ENCODE results near the gene GRK2.
"Not testable (repeated sequence)": the region's sequence is repeated elsewhere in the genome, so short reads cannot be mapped to it uniquely, and the experiment has no call there.

Gene GRK2

DNA sequence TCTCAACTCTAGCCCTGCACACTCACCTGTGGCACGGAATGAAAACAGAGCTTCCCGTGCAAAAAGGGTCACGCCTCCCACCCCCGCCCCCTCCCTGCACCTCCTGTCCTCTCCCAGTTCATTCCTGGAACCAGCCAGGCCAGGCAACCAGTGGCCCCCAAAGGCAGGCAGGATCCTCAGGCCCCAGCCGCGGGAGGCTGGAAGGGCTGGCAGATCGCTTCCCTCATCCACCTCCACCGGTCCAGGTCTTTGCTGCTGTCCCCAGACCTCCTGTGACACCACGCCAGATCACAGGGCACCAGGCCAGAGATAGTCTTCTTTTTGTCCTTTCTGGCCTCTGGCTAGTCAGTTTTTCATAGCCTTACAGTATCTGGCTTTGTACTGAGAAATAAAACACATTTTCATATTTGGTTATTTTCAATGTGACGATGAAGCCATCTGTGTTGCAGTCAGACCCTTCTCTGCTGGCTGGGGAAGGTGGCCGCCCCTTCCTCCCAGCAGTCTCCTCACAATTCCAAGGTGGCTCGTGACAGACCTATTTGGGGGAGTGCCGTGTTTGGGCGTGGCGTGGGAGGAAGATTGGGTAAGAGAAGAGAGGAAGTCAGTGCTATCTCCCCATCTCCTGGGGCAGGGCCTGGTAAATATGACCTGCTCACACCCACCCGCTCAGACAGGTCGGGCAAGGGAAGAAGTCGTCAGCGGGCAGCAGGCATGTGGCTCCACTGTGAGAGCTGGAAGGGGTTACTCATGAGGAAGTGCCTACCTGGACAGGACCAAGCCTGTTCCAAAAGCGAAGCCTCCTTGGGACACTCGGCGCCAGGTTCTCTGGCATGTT, 46.1 kb downstream of the GRK2 start:
- DNase-seq (ENCODE audit: low read depth, low spot score) = no peak

GRCh38 chr11:67313125-67313890, 47.0 kb downstream of the GRK2 start:
- DNase-seq (ENCODE audit: low read depth, low spot score) = no peak

DNA sequence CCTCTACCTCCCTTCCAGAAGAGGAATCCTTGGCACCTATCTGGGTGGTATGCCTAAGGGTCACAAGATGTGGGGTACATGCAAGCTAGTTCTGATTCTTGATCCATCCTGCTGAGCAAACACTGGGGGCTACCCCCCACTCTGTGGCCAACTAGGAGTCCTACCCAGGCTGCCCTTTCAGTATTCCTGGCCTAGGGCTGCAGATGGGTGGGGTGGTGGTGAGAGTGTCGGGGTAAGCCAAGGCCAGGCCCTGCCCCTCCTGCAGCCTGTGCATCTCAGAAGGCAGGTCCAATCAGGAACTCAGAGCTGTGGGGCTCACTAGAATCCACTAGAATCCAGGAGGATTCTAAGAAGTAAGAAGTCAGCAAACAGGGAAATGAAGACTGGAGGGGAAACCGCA, 47.9 kb downstream of the GRK2 start:
- no peak for DNase-seq (ENCODE audit: low read depth, low spot score)

DNA sequence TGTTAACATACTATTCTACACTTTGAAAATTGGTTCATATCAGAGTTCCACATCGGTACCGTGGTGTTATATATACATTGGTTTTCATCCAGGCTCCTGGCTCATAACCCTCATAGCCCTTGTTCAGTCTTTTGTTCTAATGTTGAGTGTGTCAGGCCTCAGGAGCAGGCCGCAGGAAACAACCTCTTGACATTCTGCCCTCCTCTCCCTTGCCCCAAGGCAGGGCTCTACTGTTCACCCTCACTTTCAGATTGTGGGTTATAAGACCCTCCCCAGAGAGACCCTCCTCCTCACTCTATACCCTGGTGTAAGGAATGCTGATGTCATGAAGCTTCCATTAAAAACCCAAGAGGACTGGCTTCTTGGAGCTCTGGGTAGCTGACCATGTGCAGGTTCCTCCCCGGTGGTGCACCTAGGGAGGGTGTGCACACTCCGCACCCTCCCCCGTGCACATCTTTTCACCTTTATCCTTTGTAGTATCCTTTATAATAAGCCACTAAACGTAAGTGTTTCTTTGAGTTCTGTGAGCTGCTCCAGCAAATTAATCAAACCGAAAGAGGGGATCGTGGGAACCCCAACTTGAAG, 49.1 kb downstream of the GRK2 start:
- no peak for DNase-seq (ENCODE audit: low read depth, low spot score)

DNA sequence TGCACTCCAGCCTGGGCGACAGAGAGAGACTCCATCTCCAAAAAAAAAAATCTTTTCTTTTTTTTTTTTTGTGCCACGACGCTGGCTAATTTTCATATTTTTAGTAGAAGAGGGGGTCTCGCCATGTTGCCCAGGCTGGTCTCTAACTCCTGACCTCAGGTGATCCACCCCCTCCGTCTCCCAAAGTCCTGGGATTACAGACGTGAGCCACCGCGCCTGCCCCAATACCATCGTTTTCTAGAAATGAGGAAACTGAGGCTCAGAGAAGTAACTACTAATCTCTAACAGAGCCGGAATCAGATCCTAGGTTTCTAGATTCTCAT, 50.6 kb downstream of the GRK2 start:
- DNase-seq (ENCODE audit: low read depth, low spot score) = no peak

DNA sequence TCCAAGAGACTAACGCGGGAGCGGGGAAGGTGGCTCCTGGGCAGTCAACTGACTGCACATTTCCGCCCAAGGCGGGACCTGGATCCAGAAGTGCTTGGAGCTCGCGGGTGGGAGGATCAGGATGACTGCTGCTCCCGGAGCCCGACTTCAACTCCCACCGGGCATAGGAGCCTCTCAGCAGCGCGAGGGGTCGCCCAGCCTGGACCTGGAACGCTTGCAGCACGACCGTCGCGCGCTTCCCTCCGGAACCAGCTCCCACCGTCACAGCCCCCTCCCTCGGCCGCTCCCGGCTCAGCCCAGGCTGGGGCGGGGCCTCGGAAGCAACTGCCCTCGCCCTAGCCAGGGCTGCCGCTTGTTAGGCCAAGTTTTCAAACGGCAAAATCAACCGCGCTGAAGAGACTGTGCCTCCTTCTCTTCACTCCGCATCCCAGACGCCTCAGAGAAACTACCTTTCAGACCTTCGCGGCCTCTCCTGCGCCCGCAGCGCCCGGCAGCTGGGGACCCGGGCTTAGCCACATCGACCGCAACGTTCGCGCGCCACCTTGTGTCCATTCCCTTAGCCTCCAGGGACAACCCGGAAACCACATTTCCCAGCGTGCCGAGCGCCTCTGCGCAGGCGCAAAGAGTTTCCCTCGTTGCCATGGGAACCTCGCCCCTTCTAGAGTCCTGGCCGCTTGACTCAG, 51.1 kb downstream of the GRK2 start:
- peak; percentile 86 for DNase-seq (ENCODE audit: low read depth, low spot score)

GRCh38 chr11:67317888-67318555, 51.7 kb downstream of the GRK2 start:
- no peak for DNase-seq (ENCODE audit: low read depth, low spot score)

DNA sequence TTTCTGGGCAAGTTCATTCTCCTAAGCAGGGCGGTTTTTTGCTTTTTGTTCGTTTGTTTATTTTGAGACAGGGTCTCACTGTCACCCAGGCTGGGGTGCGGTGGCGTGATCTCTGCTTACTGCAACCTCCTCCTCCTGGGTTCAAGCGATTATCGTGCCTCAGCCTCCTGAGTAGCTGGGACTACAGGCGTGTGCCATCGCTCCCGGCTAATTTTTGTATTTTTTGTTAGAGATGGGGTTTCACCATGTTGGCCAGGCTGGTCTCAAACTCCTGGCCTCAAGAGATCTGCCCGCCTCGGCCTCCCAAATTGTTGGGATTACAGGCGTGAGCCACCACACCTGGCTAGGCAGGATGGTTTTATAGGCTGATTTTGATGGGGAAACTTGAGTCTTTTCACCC, 52.6 kb downstream of the GRK2 start:
- DNase-seq (ENCODE audit: low read depth, low spot score) = not testable (repeated sequence)

DNA sequence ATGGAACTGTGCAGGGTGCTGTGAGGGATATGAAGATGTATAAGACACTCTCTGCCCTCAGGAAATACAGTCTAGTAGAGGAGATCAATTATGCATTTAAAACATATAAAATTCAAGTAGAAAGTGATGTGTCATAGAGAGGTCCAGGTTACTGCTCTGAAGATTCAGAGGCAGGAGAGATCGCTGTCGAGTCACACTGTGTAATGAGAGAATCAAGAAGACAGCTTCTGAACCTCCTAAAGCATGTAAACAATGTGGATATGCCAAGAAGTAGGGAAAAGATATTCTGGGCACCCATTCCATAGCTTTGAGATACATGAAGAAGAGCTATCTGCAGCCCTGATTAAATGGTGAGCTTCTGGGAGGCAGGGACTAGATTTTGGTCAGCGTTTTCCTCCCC, 53.7 kb downstream of the GRK2 start:
- no peak for DNase-seq (ENCODE audit: low read depth, low spot score)

- DNase-seq (ENCODE audit: low read depth, low spot score) = no peak
These were observed 54.4 kb downstream of the GRK2 start for GRCh38 chr11:67320691-67321090.

GRCh38 chr11:67321313-67321871, 55.1 kb downstream of the GRK2 start:
- no peak for DNase-seq (ENCODE audit: low read depth, low spot score)

DNA sequence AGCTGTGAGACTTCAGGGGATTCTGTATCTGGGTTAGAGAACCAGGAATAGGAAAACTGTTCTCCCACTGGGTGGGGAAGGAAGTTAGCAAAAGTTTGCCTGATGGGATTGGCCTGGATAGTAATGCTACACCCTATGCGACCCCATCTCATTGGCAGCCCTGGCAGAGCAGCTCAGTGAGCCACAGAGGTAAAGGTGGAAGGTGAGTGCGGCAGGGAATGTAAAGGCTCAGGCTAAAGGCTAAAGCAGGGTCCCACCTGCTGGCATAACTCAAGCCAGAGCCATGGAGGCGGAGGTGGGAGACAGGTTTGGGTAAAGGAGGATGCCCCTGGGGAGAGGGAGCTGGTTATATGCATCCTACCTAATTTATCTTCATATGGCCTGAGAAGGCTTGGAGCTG, 55.8 kb downstream of the GRK2 start:
- no peak for DNase-seq (ENCODE audit: low read depth, low spot score)

GRCh38 chr11:67323526-67323925, 57.3 kb downstream of the GRK2 start:
- no peak for DNase-seq (ENCODE audit: low read depth, low spot score)

DNA sequence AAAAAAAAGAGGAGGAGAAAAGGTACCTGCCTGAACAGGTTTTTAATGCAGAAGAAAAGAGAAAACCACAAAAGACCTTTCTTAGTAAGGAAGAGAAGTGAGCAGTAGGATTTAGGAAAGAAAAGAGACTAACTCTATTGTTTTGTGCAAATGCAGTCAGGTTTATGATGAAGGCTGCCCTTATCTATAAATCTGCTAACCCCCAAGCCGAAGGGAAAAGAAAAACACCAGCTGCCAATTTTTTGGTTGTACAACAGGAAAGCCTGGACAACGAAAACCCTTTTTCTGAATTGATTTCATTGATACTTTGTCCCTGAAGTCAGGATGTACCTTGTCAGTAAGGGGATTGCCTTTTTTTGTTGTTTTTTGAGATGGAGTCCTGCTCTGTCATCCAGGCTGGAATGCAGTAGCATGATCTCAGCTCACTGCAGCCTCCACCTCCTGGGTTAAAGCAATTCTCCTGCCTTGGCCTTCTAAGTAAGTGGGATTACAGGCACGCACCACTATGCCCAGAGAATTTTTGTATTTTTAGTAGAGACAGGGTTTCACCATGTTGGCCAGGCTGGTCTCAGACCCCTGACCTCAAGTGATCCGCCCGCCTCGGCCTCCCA, 65.9 kb downstream of the GRK2 start:
- DNase-seq (ENCODE audit: low read depth, low spot score) = no peak
